Measurements from ENCODE around the gene DBNL.

DNA sequence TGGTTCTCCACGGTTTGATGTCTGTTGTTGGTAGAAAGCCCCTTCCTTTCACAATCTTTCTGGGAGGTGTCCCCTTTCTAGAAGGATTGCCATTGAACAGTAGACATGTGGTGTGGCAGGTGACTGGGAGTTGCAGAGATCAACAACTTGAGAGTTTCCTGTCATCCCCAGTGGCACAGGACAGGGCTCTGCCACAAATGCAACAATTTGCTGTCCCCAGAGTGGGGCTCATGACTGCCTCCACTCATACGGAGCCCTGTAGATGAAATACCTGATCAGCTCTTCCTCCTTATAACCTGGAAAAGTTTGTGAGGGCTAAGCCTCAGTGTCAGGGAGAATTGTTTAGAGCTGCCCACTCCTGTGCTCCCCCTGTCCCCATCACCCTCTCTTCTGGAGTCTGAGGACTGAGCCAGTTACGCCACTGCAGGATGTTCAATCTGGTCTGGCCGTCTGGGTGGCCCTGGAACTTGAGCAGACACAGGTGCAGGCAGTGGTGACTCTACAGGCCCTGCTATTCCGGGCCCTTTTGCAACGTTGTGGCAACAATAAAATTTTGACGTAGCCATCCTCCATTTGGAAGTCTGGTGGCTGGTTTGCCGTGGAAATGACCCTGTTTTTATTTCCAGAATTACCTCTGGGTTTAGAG is 6.5 kb downstream of the DBNL start:
- TF ChIP-seq CTCF (IDR thresholded peaks at IDR 0.05; ENCODE audit: low read depth, low read length) (no peak), EZH2phosphoT487 (IDR thresholded peaks at IDR 0.05; ENCODE audit: low read depth) (no peak)

Data from OCI-LY3 (cell line).